Prostate gland (tissue), 2 donors: Measurements from ENCODE around the gene SGCA.

ENCODE experiments used
- CTCF ChIP-seq, 4 experiments: fragments of 200-600 bp in 2 of 4; fragments of 450-650 bp in 2 of 4; sonication (generic) in 2 of 4; IDR thresholded peaks; 1 replicate in 3 of 4; 2 replicates in 1 of 4; pipeline ENCODE4 v1.5.1; 2016 to 2019; ENCODE audit warnings: antibody characterized with exemption in 4 of 4, mild to moderate bottlenecking in 2 of 4, moderate library complexity in 2 of 4
- POLR2A ChIP-seq: fragments of 450-650 bp; IDR thresholded peaks from one replicate; pipeline ENCODE4 v1.6.1; 2016; ENCODE audit warnings: antibody characterized with exemption, mild to moderate bottlenecking

- TF ChIP-seq CTCF (IDR thresholded peaks at IDR 0.05) (no peak), POLR2A (no peak)
These were observed 42.0 kb upstream of the SGCA start for GRCh38 chr17:50123649-50124349.
